ENCODE data around the gene PIP5K1B.

The PIP5K1B gene

GRCh38 chr9:68817079-68817875 lies 112.2 kb downstream of the PIP5K1B start:
- H3F3A ChIP-seq (ENCODE audit: control insufficient read depth, insufficient read depth): no peaks in the 10 kb centered on the region
- no peak overlapping the region for H3K4me3 ChIP-seq (ENCODE audit: low read length)

DNA sequence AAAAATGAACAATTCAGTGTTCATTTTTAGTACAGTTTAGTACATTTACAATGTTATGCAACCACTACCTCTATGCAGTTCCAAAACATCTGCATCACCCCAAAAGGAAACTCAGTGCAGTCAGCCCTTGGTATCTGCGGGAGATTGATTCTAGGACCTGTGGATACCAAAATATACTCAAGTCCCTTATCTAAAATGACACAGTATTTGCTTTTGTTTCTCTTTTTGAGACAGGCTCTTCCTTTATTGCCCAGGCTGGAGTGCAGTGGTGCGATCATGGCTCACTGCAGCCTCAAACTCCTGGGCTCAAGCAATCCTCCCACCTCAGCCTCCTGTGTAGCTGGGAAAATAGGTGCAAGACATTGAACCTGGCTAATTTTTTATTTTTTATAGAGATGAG lies 114.0 kb downstream of the PIP5K1B start:
- Histone ChIP-seq H3K4me2 (ENCODE audit: low read length) (no peak overlapping the region), H3K9me2 (replicated peaks; ENCODE audit: control insufficient read depth, low read length) (no peaks in the 10 kb centered on the region), H3K9me3 (ENCODE audit: control insufficient read depth, insufficient read depth, low read length) (no peaks in the 10 kb centered on the region), H3K27me3 (ENCODE audit: control insufficient read depth, low read length) (no peaks in the 10 kb centered on the region), H3K36me3 (ENCODE audit: control insufficient read depth, low read length) (no peaks in the 10 kb centered on the region), H3K4me1 (ENCODE audit: control insufficient read depth, low read length) (no peaks in the 10 kb centered on the region), H3K79me2 (ENCODE audit: control insufficient read depth, low read length) (no peaks in the 10 kb centered on the region), H3F3A (ENCODE audit: control insufficient read depth, insufficient read depth) (no peaks in the 10 kb centered on the region), H3K4me3 (ENCODE audit: low read length) (no peak overlapping the region), H4K20me1 (ENCODE audit: control insufficient read depth, insufficient read depth, low read depth, low read length) (no peaks in the 10 kb centered on the region), H3K27ac (ENCODE audit: low read depth, low read length) (no peak overlapping the region)
- TF ChIP-seq EZH2phosphoT487 (IDR thresholded peaks at IDR 0.05; ENCODE audit: borderline replicate concordance, low read length): no peak
- TF ChIP-seq, protein P1, sequence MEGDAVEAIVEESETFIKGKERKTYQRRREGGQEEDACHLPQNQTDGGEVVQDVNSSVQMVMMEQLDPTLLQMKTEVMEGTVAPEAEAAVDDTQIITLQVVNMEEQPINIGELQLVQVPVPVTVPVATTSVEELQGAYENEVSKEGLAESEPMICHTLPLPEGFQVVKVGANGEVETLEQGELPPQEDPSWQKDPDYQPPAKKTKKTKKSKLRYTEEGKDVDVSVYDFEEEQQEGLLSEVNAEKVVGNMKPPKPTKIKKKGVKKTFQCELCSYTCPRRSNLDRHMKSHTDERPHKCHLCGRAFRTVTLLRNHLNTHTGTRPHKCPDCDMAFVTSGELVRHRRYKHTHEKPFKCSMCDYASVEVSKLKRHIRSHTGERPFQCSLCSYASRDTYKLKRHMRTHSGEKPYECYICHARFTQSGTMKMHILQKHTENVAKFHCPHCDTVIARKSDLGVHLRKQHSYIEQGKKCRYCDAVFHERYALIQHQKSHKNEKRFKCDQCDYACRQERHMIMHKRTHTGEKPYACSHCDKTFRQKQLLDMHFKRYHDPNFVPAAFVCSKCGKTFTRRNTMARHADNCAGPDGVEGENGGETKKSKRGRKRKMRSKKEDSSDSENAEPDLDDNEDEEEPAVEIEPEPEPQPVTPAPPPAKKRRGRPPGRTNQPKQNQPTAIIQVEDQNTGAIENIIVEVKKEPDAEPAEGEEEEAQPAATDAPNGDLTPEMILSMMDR (IDR thresholded peaks at IDR 0.05; ENCODE audit: low read depth, low read length, poor library complexity, severe bottlenecking): no peak

More at GRCh38 chr9:68817079-68817875, 112.2 kb downstream of the PIP5K1B start:
- Histone ChIP-seq H3K9me2 (replicated peaks; ENCODE audit: control insufficient read depth, low read length) (no peaks in the 10 kb centered on the region), H3K36me3 (ENCODE audit: control insufficient read depth, low read length) (no peaks in the 10 kb centered on the region), H3K4me2 (ENCODE audit: low read length) (no peak overlapping the region), H3K9me3 (ENCODE audit: control insufficient read depth, insufficient read depth, low read length) (no peaks in the 10 kb centered on the region), H3K4me1 (ENCODE audit: control insufficient read depth, low read length) (no peaks in the 10 kb centered on the region), H4K20me1 (ENCODE audit: control insufficient read depth, insufficient read depth, low read depth, low read length) (no peaks in the 10 kb centered on the region), H3K79me2 (ENCODE audit: control insufficient read depth, low read length) (no peaks in the 10 kb centered on the region), H3K27me3 (ENCODE audit: control insufficient read depth, low read length) (0 out of 2 replicates have a peak, but pooled peaks cover 3% of the 10 kb centered on the region), H3K27ac (ENCODE audit: low read depth, low read length) (no peak overlapping the region)
- TF ChIP-seq, protein P1 (IDR thresholded peaks at IDR 0.05; ENCODE audit: low read depth, low read length, poor library complexity, severe bottlenecking): no peak
- TF ChIP-seq EZH2phosphoT487 (IDR thresholded peaks at IDR 0.05; ENCODE audit: borderline replicate concordance, low read length): no peak

DNA sequence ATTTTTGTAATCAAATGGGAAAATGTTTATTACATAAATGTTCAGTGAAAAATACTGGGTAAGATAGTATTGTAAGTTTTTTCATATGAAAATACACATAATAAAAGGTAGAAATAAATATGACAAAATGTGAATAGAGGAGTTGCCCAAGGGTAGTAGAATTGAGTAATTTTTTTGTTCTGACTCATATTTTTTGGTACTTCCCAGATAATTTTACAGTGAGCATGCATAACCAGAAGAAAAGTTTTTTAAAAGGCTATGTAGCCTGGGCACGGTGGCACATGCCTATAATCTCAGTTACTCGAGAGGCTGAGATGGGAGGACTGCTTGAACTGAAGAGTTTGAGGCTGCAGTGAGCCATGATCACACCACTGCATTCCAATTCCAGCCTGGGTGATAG lies 116.9 kb downstream of the PIP5K1B start:
- no peaks in the 10 kb centered on the region for H3K9me2 ChIP-seq (replicated peaks; ENCODE audit: control insufficient read depth, low read length)
- no peaks in the 10 kb centered on the region for H3K36me3 ChIP-seq (ENCODE audit: control insufficient read depth, low read length)
- H3K4me3 ChIP-seq (ENCODE audit: low read length): no peak overlapping the region
- no peak for TF ChIP-seq EZH2phosphoT487 (IDR thresholded peaks at IDR 0.05; ENCODE audit: borderline replicate concordance, low read length)
- TF ChIP-seq, protein P1 (IDR thresholded peaks at IDR 0.05; ENCODE audit: low read depth, low read length, poor library complexity, severe bottlenecking): no peak
- no peaks in the 10 kb centered on the region for H3F3A ChIP-seq (ENCODE audit: control insufficient read depth, insufficient read depth)
- H3K4me1 ChIP-seq (ENCODE audit: control insufficient read depth, low read length): no peaks in the 10 kb centered on the region
- H3K79me2 ChIP-seq (ENCODE audit: control insufficient read depth, low read length): no peaks in the 10 kb centered on the region
- H4K20me1 ChIP-seq (ENCODE audit: control insufficient read depth, insufficient read depth, low read depth, low read length): no peaks in the 10 kb centered on the region
- H3K4me2 ChIP-seq (ENCODE audit: low read length): no peak overlapping the region
- no peak overlapping the region for H3K27ac ChIP-seq (ENCODE audit: low read depth, low read length)
- no peaks in the 10 kb centered on the region for H3K9me3 ChIP-seq (ENCODE audit: control insufficient read depth, insufficient read depth, low read length)
- peaks cover 2% of the 10 kb centered on the region; the same call in 1 of the 2 replicates for H3K27me3 ChIP-seq (ENCODE audit: control insufficient read depth, low read length)
